GM12873 (cell line): ENCODE data around the gene SCUBE3.

ENCODE experiments used
- TF ChIP-seq, protein P1 (sequence below): IDR thresholded peaks from 2 replicates; pipeline ENCODE4 v1.5.1; 2012; ENCODE audit warnings: low read depth, mild to moderate bottlenecking, moderate library complexity, low read length, control low read depth; ENCODE audit not compliant: insufficient read depth; ENCODE audit errors: missing control alignments

SCUBE3 gene

GRCh38 chr6:35244551-35244950 is 30.8 kb downstream of the SCUBE3 start:
- TF ChIP-seq, protein P1, sequence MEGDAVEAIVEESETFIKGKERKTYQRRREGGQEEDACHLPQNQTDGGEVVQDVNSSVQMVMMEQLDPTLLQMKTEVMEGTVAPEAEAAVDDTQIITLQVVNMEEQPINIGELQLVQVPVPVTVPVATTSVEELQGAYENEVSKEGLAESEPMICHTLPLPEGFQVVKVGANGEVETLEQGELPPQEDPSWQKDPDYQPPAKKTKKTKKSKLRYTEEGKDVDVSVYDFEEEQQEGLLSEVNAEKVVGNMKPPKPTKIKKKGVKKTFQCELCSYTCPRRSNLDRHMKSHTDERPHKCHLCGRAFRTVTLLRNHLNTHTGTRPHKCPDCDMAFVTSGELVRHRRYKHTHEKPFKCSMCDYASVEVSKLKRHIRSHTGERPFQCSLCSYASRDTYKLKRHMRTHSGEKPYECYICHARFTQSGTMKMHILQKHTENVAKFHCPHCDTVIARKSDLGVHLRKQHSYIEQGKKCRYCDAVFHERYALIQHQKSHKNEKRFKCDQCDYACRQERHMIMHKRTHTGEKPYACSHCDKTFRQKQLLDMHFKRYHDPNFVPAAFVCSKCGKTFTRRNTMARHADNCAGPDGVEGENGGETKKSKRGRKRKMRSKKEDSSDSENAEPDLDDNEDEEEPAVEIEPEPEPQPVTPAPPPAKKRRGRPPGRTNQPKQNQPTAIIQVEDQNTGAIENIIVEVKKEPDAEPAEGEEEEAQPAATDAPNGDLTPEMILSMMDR, result no peak

GRCh38 chr6:35247642-35248231 is 34.0 kb downstream of the SCUBE3 start:
- TF ChIP-seq, protein P1, result peak; percentile 17

GRCh38 chr6:35248300-35248699 is 34.5 kb downstream of the SCUBE3 start:
- TF ChIP-seq, protein P1, result no peak

GRCh38 chr6:35248965-35249364 is 35.2 kb downstream of the SCUBE3 start:
- TF ChIP-seq, protein P1, result no peak

GRCh38 chr6:35251949-35252348 is 38.2 kb downstream of the SCUBE3 start:
- TF ChIP-seq, protein P1, result no peak

DNA sequence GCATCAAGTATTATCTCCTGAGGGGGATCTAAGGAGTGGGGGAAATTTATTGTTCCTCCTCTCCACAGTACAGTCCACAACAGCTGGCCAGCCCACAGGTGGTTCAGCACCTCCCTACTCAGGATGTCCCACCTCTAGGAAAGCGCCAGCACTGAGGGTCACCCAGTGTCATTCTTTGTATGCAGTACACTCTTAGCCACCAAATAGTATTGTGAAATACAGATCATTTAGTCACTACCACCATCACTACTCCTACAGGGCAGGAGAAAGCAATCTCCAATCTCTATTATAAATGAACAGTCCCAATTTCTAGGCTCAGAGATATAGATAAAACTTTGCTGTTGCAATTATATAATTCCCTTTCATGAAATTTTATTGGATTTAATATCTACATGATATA is 39.5 kb downstream of the SCUBE3 start:
- TF ChIP-seq, protein P1, result no peak

DNA sequence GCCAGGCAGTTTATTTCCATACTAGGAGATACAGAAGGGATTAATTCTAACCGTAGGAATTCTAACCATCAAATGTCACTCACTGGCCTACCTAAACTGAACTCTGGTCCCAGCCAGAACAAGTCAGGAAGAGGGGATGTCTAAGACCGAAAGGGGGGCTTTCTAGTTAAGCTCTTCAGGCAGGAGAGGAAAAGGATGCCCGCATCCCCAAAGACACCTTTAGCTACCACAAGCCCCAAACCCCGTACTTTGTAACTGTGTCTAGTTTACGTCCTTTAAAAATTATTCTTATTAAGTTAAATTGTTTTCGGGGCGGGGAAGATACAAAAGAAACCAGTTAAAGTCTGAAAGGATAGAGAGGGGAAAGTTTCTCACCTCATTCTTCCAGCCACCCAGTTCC is 44.6 kb downstream of the SCUBE3 start:
- TF ChIP-seq, protein P1, result no peak

DNA sequence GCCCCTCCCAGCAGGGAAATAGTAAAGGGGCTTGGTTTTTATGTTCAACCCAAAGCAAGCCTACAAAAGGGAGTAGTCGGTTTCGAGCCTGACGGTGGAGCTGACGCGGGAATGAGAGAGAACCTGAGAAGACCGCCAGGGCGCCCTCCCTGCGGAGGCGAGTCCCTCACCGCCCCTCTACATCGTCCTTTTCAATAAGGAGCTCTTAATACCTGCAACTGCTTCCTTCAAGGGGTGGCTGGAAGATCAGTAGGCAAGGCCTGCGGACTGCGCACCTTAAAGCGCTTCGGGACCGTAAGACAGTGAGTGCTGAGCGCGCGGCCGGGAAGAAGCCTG is 45.1 kb downstream of the SCUBE3 start:
- TF ChIP-seq, protein P1, result no peak
